H1 (cell line): ENCODE results near the gene CES3. TPM values are rescaled to one million over a fixed set of nuclear protein-coding genes. Genes with fewer than 3 reads are reported as not detected.
A peak's percentile ranks its signal among the peaks of the same experiment; 100 is the strongest.

Experiments
- CTCF ChIA-PET: fragments of 300-600 bp; sonication (Branson Sonifier 250); formaldehyde crosslinking; loops from one replicate; lab custom pipeline; 2021; ENCODE audit not compliant: partially characterized antibody; lab: Charles Lee
- POLR2A ChIA-PET: fragments of 300-600 bp; sonication (Branson Sonifier 250); formaldehyde crosslinking; loops from one replicate; lab custom pipeline; 2021; ENCODE audit warnings: inconsistent platforms; ENCODE audit not compliant: partially characterized antibody; lab: Charles Lee
- DNase-seq, 2 experiments: peaks; one replicate each; pipeline versions ENCODE4 v3.0.0 to v3.0.0-alpha.2; 2010 to 2022; ENCODE audit warnings: low spot score in 2 of 2, low read depth in 1 of 2, mixed read lengths in 1 of 2
- FAIRE-seq: peaks from 2 replicates; lab custom pipeline; 2011; peaks lifted over from hg19 to GRCh38; lab: Jason Lieb, UNC
- H2AFZ ChIP-seq: 2 replicates; pipeline ENCODE4 v1.8.1; 2012; ENCODE audit warnings: low read length, inconsistent platforms
- H2AK5ac ChIP-seq: 2 replicates; pipeline ENCODE4 v1.6.1; 2013; ENCODE audit warnings: low read depth, low read length
- H2BK120ac ChIP-seq: replicated peaks from 2 replicates; pipeline ENCODE3; 2013; ENCODE audit warnings: low read depth, low read length, inconsistent platforms
- H2BK12ac ChIP-seq: 2 replicates; pipeline ENCODE4 v1.6.1; 2013; ENCODE audit warnings: low read depth, low read length
- H2BK15ac ChIP-seq: 2 replicates; pipeline ENCODE4 v1.6.1; 2013; ENCODE audit warnings: low read length
- H2BK20ac ChIP-seq: 2 replicates; pipeline ENCODE4 v1.6.1; 2013; ENCODE audit warnings: low read length
- H2BK5ac ChIP-seq: 2 replicates; pipeline ENCODE4 v1.6.1; 2013; ENCODE audit warnings: low read depth, low read length
- H3K14ac ChIP-seq: 2 replicates; pipeline ENCODE4 v1.6.1; 2013; ENCODE audit warnings: inconsistent platforms; ENCODE audit not compliant: insufficient read length
- H3K18ac ChIP-seq: 2 replicates; pipeline ENCODE4 v1.6.1; 2013; ENCODE audit warnings: low read length; ENCODE audit errors: extremely low read depth
- H3K23ac ChIP-seq: 2 replicates; pipeline ENCODE4 v1.6.1; 2013; ENCODE audit warnings: inconsistent platforms; ENCODE audit not compliant: insufficient read length
- H3K23me2 ChIP-seq: 2 replicates; pipeline ENCODE4 v1.6.1; 2013; ENCODE audit warnings: low read depth, low read length
- H3K27ac ChIP-seq: 2 replicates; pipeline ENCODE4 v1.6.1; 2011; ENCODE audit warnings: low read depth, low read length, inconsistent platforms
- H3K27me3 ChIP-seq, 4 experiments: replicated peaks in 1 of 4; 1 replicate in 1 of 4; 2 replicates in 3 of 4; pipeline versions ENCODE4 v1.6.1 to v1.8.1; 2011 to 2013; ENCODE audit warnings: low read length in 3 of 4, mild to moderate bottlenecking in 3 of 4, inconsistent platforms in 2 of 4, mixed read lengths in 2 of 4, moderate library complexity in 1 of 4; ENCODE audit not compliant: control insufficient read depth in 3 of 4, insufficient read depth in 3 of 4; ENCODE audit errors: extremely low read depth in 1 of 4
- H3K36me3 ChIP-seq, 4 experiments: 2 replicates each; pipeline versions ENCODE4 v1.6.1 to v1.8.1; 2011 to 2013; ENCODE audit warnings: mild to moderate bottlenecking in 4 of 4, low read length in 3 of 4, moderate library complexity in 2 of 4, control low read depth in 1 of 4, inconsistent platforms in 1 of 4; ENCODE audit not compliant: insufficient read depth in 4 of 4, control insufficient read depth in 2 of 4
- H3K4ac ChIP-seq: replicated peaks from 2 replicates; pipeline ENCODE3; 2013; ENCODE audit warnings: low read length, low read depth, mixed read lengths, inconsistent platforms; ENCODE audit not compliant: insufficient read length
- H3K4me1 ChIP-seq, 4 experiments: replicated peaks in 1 of 4; 1 replicate in 1 of 4; 2 replicates in 3 of 4; pipeline versions ENCODE4 v1.6.1 to v1.8.1; 2011 to 2013; ENCODE audit warnings: low read length in 3 of 4, inconsistent platforms in 2 of 4, mixed read lengths in 1 of 4; ENCODE audit not compliant: insufficient read depth in 4 of 4, control insufficient read depth in 3 of 4
- H3K4me2 ChIP-seq, 2 experiments: 2 replicates each; pipeline versions ENCODE4 v1.6.1 to v1.8.1; 2011 to 2013; ENCODE audit warnings: low read depth in 2 of 2, low read length in 2 of 2, control low read depth in 1 of 2, inconsistent platforms in 1 of 2, mild to moderate bottlenecking in 1 of 2; ENCODE audit not compliant: insufficient read depth in 1 of 2
- H3K4me3 ChIP-seq, 4 experiments: fragments of 200-600, 300-600 bp in 1 of 4; sonication (generic), shearing (Covaris generic), sonication (Bioruptor Twin) in 1 of 4; 2 replicates each; pipeline versions ENCODE4 v1.5.1 to v1.8.1; 2011 to 2016; ENCODE audit warnings: low read length in 4 of 4, low read depth in 3 of 4, control low read depth in 2 of 4, inconsistent platforms in 2 of 4, mild to moderate bottlenecking in 2 of 4, mixed read lengths in 1 of 4, moderate library complexity in 1 of 4; ENCODE audit not compliant: insufficient read depth in 2 of 4; ENCODE audit errors: extremely low read depth in 1 of 4
- H3K56ac ChIP-seq: replicated peaks from 2 replicates; pipeline ENCODE3; 2013; ENCODE audit warnings: low read depth, mild to moderate bottlenecking, mixed read lengths, low read length, inconsistent platforms; ENCODE audit not compliant: insufficient read length
- H3K79me1 ChIP-seq: 2 replicates; pipeline ENCODE4 v1.6.1; 2013; ENCODE audit warnings: low read depth, low read length, control low read depth
- H3K79me2 ChIP-seq, 2 experiments: 2 replicates each; pipeline versions ENCODE4 v1.6.1 to v1.8.1; 2012 to 2013; ENCODE audit warnings: low read length in 2 of 2, mild to moderate bottlenecking in 2 of 2, inconsistent platforms in 1 of 2; ENCODE audit not compliant: insufficient read depth in 2 of 2, control insufficient read depth in 1 of 2
- H3K9ac ChIP-seq, 4 experiments: replicated peaks in 1 of 4; 1 replicate in 1 of 4; 2 replicates in 3 of 4; pipeline versions ENCODE4 v1.6.1 to v1.8.1; 2011 to 2013; ENCODE audit warnings: low read depth in 3 of 4, low read length in 3 of 4, control low read depth in 2 of 4, mild to moderate bottlenecking in 2 of 4, moderate library complexity in 2 of 4, inconsistent platforms in 1 of 4; ENCODE audit errors: extremely low read depth in 1 of 4
- H3K9me3 ChIP-seq, 2 experiments: 2 replicates each; pipeline versions ENCODE4 v1.6.1 to v1.8.1; 2012 to 2013; ENCODE audit warnings: mild to moderate bottlenecking in 2 of 2, moderate library complexity in 2 of 2, control low read depth in 1 of 2, inconsistent platforms in 1 of 2, low read depth in 1 of 2, low read length in 1 of 2, mixed read lengths in 1 of 2; ENCODE audit not compliant: insufficient read depth in 2 of 2
- H4K20me1 ChIP-seq, 2 experiments: replicated peaks in 1 of 2; 2 replicates each; pipeline versions ENCODE3 to v1.8.1; 2011 to 2013; ENCODE audit warnings: inconsistent platforms in 2 of 2, low read length in 2 of 2, mild to moderate bottlenecking in 1 of 2; ENCODE audit not compliant: insufficient read depth in 2 of 2, control insufficient read depth in 1 of 2
- H4K5ac ChIP-seq: 2 replicates; pipeline ENCODE4 v1.6.1; 2013; ENCODE audit warnings: low read length, low read depth, mixed read lengths, inconsistent platforms; ENCODE audit not compliant: insufficient read length
- H4K8ac ChIP-seq: 2 replicates; pipeline ENCODE4 v1.8.0; 2013; ENCODE audit warnings: mild to moderate bottlenecking, moderate library complexity, low read length, inconsistent platforms; ENCODE audit not compliant: insufficient read depth; ENCODE audit errors: extremely low read depth
- H4K91ac ChIP-seq: replicated peaks from 2 replicates; pipeline ENCODE3; 2013; ENCODE audit warnings: low read length, mixed read lengths, inconsistent platforms; ENCODE audit not compliant: insufficient read length
- BACH1 ChIP-seq: IDR thresholded peaks from 2 replicates; pipeline ENCODE4 v1.6.1; 2012; ENCODE audit warnings: low read length, improper control_type of control experiment
- CHD2 ChIP-seq: IDR thresholded peaks from 2 replicates; pipeline ENCODE4 v1.6.1; 2012; ENCODE audit warnings: low read length, improper control_type of control experiment
- CTCF ChIP-seq, 3 experiments: IDR thresholded peaks; 1 replicate in 2 of 3; 2 replicates in 1 of 3; pipeline versions ENCODE4 v1.5.1 to v1.6.1; 2011; ENCODE audit warnings: low read length in 3 of 3, mild to moderate bottlenecking in 3 of 3, inconsistent platforms in 2 of 3, low read depth in 1 of 3, moderate library complexity in 1 of 3; ENCODE audit not compliant: insufficient read depth in 1 of 3; ENCODE audit errors: control extremely low read depth in 1 of 3
- HDAC2 ChIP-seq, 2 experiments: fragments of 300-600 bp in 1 of 2; sonication (generic) in 1 of 2; IDR thresholded peaks; 2 replicates each; pipeline ENCODE4 v1.6.1; 2011 to 2012; ENCODE audit warnings: low read depth in 2 of 2, low read length in 2 of 2, mild to moderate bottlenecking in 2 of 2, moderate library complexity in 2 of 2, borderline replicate concordance in 1 of 2, inconsistent platforms in 1 of 2
- RAD21 ChIP-seq, 2 experiments: IDR thresholded peaks in 1 of 2; conservative IDR thresholded peaks in 1 of 2; 2 replicates each; pipeline ENCODE4 v1.6.1; 2011; ENCODE audit warnings: low read depth in 2 of 2, low read length in 2 of 2, improper control_type of control experiment in 1 of 2, inconsistent platforms in 1 of 2, mild to moderate bottlenecking in 1 of 2, moderate library complexity in 1 of 2
- WGBS, 2 experiments: shearing (Covaris generic) in 1 of 2; methylation state at CpG; one replicate each; pipeline versions ENCODE4 v1.1.6 to v1.1.7; 2013 to 2015; ENCODE audit warnings: low lambda C conversion rate in 2 of 2, mixed read lengths in 2 of 2, inconsistent platforms in 1 of 2, low coverage in 1 of 2, missing lambda C conversion rate in 1 of 2; ENCODE audit not compliant: insufficient replicate concordance in 2 of 2, insufficient coverage in 1 of 2, insufficient read length in 1 of 2; ENCODE audit errors: extremely low coverage in 1 of 2, missing lambda C conversion rate in 1 of 2; 5-methylcytosine and 5-hydroxymethylcytosine counted together
- polyA plus RNA-seq, 7 experiments: library from polyadenylated mRNA; depleted of rRNA in 3 of 7; stranded (reverse) in 5 of 7; unstranded in 2 of 7; fragments of >200 nt in 5 of 7; fragments of 200-250 nt in 2 of 7; gene quantifications; 1 replicate in 5 of 7; 2 replicates in 1 of 7; 4 replicates in 1 of 7; pipeline versions ENCODE4 v1.2.1 to v1.2.3, GENCODE V29; 2011 to 2013; ENCODE audit warnings: missing spikeins in 2 of 7, mixed read lengths in 2 of 7
- total RNA-seq: library from RNA; stranded (reverse); fragmentation: NEBNext Ultra II Directional; extraction: Animal tissue kit (Norgen Biotek cat#: 25700); gene quantifications from 2 replicates; pipeline ENCODE4 v1.2.1, GENCODE V29; 2021

The CES3 gene
- total and polyA plus RNA-seq, 2 of the 8 experiments (the other 6 are each of a cell fraction or from before 2014, with no cell fraction given), result 1.6 to 2.2 TPM

GRCh38 chr16:66928702-66929388 is 32.2 kb upstream of the CES3 start:
- peaks cover 12 to 35% (median 30%) of the 10 kb centered on the region in 4 experiments; a peak in 6 of 7 replicates for H3K27me3 ChIP-seq
- WGBS, 2 experiments, result 71% methylated on average over 10 of the region's 10 CpGs; no CpG with 5 or more reads in 1 of the 2 experiments
- TF ChIP-seq CHD2, result no peak
- no peak for TF ChIP-seq HDAC2 (IDR thresholded peaks at IDR 0.05; ENCODE audit: borderline replicate concordance in 1 of 2, low read depth in 2 of 2, low read length in 2 of 2)
- peak; percentile 77 to 82 (median 81) for TF ChIP-seq CTCF (IDR thresholded peaks at IDR 0.05; ENCODE audit: control extremely low read depth in 1 of 3, insufficient read depth in 1 of 3, low read depth in 1 of 3, low read length in 3 of 3)
- no peak for TF ChIP-seq BACH1
- TF ChIP-seq RAD21 (IDR thresholded peaks at IDR 0.05 in 1 of 2, conservative IDR thresholded peaks at IDR 0.05 in 1 of 2; ENCODE audit: low read depth in 2 of 2, low read length in 2 of 2), result peak; percentile 72 to 75
- TF ChIP-seq, all 59 proteins: peak for 2
- Histone ChIP-seq H3K4me1 (peaks cover 0 to 8% (median 3%) of the 10 kb centered on the region in 4 experiments; a peak in 4 of 7 replicates), H3K36me3 (peaks cover 0 to 3% (median under 1%) of the 10 kb centered on the region in 4 experiments; a peak in 3 of 8 replicates), H3K4ac (no peak overlapping the region), H3K9me3 (no peaks in the 10 kb centered on the region), H3K23ac (no peak overlapping the region), H2BK5ac (peak overlapping the region; percentile 73; the same call in 1 of the 2 replicates), H3K79me1 (no peaks in the 10 kb centered on the region), H4K20me1 (peaks cover 2% of the 10 kb centered on the region in 2 experiments), H3K4me2 (no peak overlapping the region), H3K27ac (no peak overlapping the region), H4K91ac (no peak overlapping the region), H3K4me3 (no peak overlapping the region), H4K5ac (no peak overlapping the region), H3K23me2 (peaks cover 6% of the 10 kb centered on the region; the same call in 1 of the 2 replicates), H2AK5ac (no peak overlapping the region; the same call in 1 of the 2 replicates), H4K8ac (peak overlapping the region; percentile 18; the same call in 1 of the 2 replicates), H2BK20ac (no peak overlapping the region), H2BK12ac (no peak overlapping the region), H3K14ac (no peak overlapping the region), H3K79me2 (no peaks in the 10 kb centered on the region; a peak in 1 of 4 replicates), H3K9ac (no peak overlapping the region), H2BK120ac (no peak overlapping the region), H3K56ac (no peak overlapping the region), H2BK15ac (0 out of 2 replicates have a peak overlapping the region, but pooled peaks have one; percentile 63), H2AFZ (no peak overlapping the region), H3K18ac (no peak overlapping the region)
- FAIRE-seq (no peak), DNase-seq (peak; percentile 34 to 75)
- ChIA-PET CTCF (interaction anchor here (0.6 to 27.5 kb wide), 18 partner anchors 9 to 357 kb away, joined by 3 to 1009 read pairs (median 4); partner anchors contain the start of genes CDH16, CES3, NAE1 and PDP2), POLR2A (interaction anchor here (0.7 to 1.4 kb wide), 4 partner anchors 15 to 35 kb away, joined by 3 to 7 read pairs (median 4); no protein-coding TSS in a partner anchor)
